ENCODE measurements around the gene TEX44. TPM values are rescaled to one million over a fixed set of nuclear protein-coding genes. Genes with fewer than 3 reads are reported as not detected.
"Not testable (repeated sequence)": the region's sequence is repeated elsewhere in the genome, so short reads cannot be mapped to it uniquely, and the experiment has no call there.

Gene TEX44
- total and polyA plus RNA-seq, 7 experiments from 2014 or later = not detected

- H3K36me3 Mint-ChIP-seq; H3K4me3 ChIP-seq (ENCODE audit: low read length); H3K4me3 Mint-ChIP-seq; H3K9me3 ChIP-seq (ENCODE audit: control insufficient read depth in 2 of 3, low read length in 3 of 3); H3K4me1 Mint-ChIP-seq; intact Hi-C loops (cut with micrococcal nuclease); POLR2A ChIA-PET; H3K27me3 ChIP-seq (ENCODE audit: control insufficient read depth in 2 of 2, insufficient read depth in 2 of 2, low read length in 2 of 2); ATAC-seq; H3K27ac Mint-ChIP-seq; H3K27ac ChIP-seq (ENCODE audit: low read depth, low read length); H3K36me3 ChIP-seq (ENCODE audit: control insufficient read depth in 2 of 3, insufficient read depth in 3 of 3, low read length in 3 of 3); H3K4me1 ChIP-seq (ENCODE audit: control insufficient read depth in 2 of 2, insufficient read depth in 2 of 2, low read length in 2 of 2); H3K9me3 Mint-ChIP-seq; DNase-seq: not testable (repeated sequence)
- CTCF ChIA-PET = interaction anchor here (1.0 kb wide), 1 partner anchor 15 kb away, joined by 3 read pairs; no protein-coding TSS in a partner anchor
- H3K27me3 Mint-ChIP-seq = peaks cover 0 to 12% (median 0%) of the 10 kb centered on the region in 5 donors
These were observed 21.7 kb upstream of the TEX44 start for GRCh38 chr2:231570915-231571314.

- H3K36me3 Mint-ChIP-seq = no peaks in the 10 kb centered on the region
- ChIA-PET CTCF (no interaction called here), POLR2A (no interaction called here)
- H3K4me3 Mint-ChIP-seq = no peak overlapping the region
- Histone ChIP-seq H3K4me3 (ENCODE audit: low read length) (no peak overlapping the region), H3K4me1 (ENCODE audit: control insufficient read depth in 2 of 2, insufficient read depth in 2 of 2, low read length in 2 of 2) (no peaks in the 10 kb centered on the region), H3K9me3 (ENCODE audit: control insufficient read depth in 2 of 3, low read length in 3 of 3) (no peaks in the 10 kb centered on the region), H3K36me3 (ENCODE audit: control insufficient read depth in 2 of 3, insufficient read depth in 3 of 3, low read length in 3 of 3) (no peaks in the 10 kb centered on the region), H3K27me3 (ENCODE audit: control insufficient read depth in 2 of 2, insufficient read depth in 2 of 2, low read length in 2 of 2) (no peaks in the 10 kb centered on the region), H3K27ac (ENCODE audit: low read depth, low read length) (no peak overlapping the region)
- H3K9me3 Mint-ChIP-seq = peaks cover 0 to 2% (median 0%) of the 10 kb centered on the region in 11 donors
- ATAC-seq = no peak
- H3K27me3 Mint-ChIP-seq = peaks cover 0 to 8% (median 0%) of the 10 kb centered on the region in 5 donors
- no peak for DNase-seq
- intact Hi-C loops (cut with micrococcal nuclease) = no loop called here
- H3K4me1 Mint-ChIP-seq = peaks cover 0 to 8% (median 0%) of the 10 kb centered on the region in 7 donors
- H3K27ac Mint-ChIP-seq = no peak overlapping the region
These were observed 20.9 kb upstream of the TEX44 start for GRCh38 chr2:231571661-231572191.

- ATAC-seq = no peak
- H3K36me3 Mint-ChIP-seq = no peaks in the 10 kb centered on the region
- Histone ChIP-seq H3K4me3 (ENCODE audit: low read length) (no peak overlapping the region), H3K9me3 (ENCODE audit: control insufficient read depth in 2 of 3, low read length in 3 of 3) (no peaks in the 10 kb centered on the region), H3K27ac (ENCODE audit: low read depth, low read length) (no peak overlapping the region), H3K4me1 (ENCODE audit: control insufficient read depth in 2 of 2, insufficient read depth in 2 of 2, low read length in 2 of 2) (no peaks in the 10 kb centered on the region), H3K36me3 (ENCODE audit: control insufficient read depth in 2 of 3, insufficient read depth in 3 of 3, low read length in 3 of 3) (no peaks in the 10 kb centered on the region), H3K27me3 (ENCODE audit: control insufficient read depth in 2 of 2, insufficient read depth in 2 of 2, low read length in 2 of 2) (no peaks in the 10 kb centered on the region)
- no peak overlapping the region for H3K27ac Mint-ChIP-seq
- H3K4me3 Mint-ChIP-seq = no peak overlapping the region
- peaks cover 0 to 4% (median 0%) of the 10 kb centered on the region in 5 donors for H3K27me3 Mint-ChIP-seq
- ChIA-PET POLR2A (no interaction called here), CTCF (no interaction called here)
- peaks cover 0 to 2% (median 0%) of the 10 kb centered on the region in 11 donors for H3K9me3 Mint-ChIP-seq
- intact Hi-C loops (cut with micrococcal nuclease) = no loop called here
- no peak for DNase-seq
- H3K4me1 Mint-ChIP-seq = peaks cover 0 to 8% (median 0%) of the 10 kb centered on the region in 7 donors
These were observed 19.6 kb upstream of the TEX44 start for GRCh38 chr2:231573096-231573495.

DNA sequence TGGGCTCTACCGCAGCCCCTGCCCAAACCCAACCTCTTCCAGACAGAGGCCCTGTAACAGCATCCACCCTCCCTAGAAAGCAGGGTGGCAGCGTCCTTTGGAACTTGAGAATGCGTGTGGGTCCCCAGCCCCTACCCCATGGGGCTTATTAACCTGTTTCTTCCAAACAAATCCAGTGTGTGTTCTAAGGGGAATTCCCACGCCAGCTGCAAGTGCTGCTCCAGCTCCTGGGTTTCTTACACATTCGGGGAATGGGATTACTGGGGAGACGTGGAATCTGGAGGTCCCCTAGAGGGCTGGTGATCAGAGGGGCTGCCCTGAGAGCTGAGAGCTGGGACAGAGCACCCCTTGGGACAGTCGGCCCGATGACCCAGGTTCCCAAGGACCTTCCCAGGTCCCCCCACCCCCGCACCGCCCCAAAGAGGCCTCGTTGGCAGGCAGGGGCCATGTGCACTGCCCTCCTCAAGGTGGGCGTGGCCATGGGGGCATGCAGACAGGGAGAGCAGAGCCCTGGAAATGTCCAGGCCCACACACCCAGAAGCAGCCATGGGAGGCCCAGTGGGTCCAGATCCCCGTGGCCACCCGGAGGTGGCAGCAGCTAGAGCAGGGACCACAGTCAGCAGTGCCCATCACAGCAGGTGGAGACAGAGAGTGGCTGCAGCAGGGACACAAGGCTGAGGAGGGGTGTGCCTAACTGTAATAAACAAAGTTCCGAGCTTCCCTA lies 18.8 kb upstream of the TEX44 start:
- Histone ChIP-seq H3K36me3 (ENCODE audit: control insufficient read depth in 2 of 3, insufficient read depth in 3 of 3, low read length in 3 of 3) (no peaks in the 10 kb centered on the region), H3K9me3 (ENCODE audit: control insufficient read depth in 2 of 3, low read length in 3 of 3) (no peaks in the 10 kb centered on the region), H3K27ac (ENCODE audit: low read depth, low read length) (no peak overlapping the region), H3K4me3 (ENCODE audit: low read length) (no peak overlapping the region), H3K27me3 (ENCODE audit: control insufficient read depth in 2 of 2, insufficient read depth in 2 of 2, low read length in 2 of 2) (no peaks in the 10 kb centered on the region), H3K4me1 (ENCODE audit: control insufficient read depth in 2 of 2, insufficient read depth in 2 of 2, low read length in 2 of 2) (no peaks in the 10 kb centered on the region)
- H3K9me3 Mint-ChIP-seq = peaks cover 0 to 5% (median 0%) of the 10 kb centered on the region in 11 donors
- H3K27ac Mint-ChIP-seq = no peak overlapping the region
- DNase-seq (no peak), ATAC-seq (no peak)
- peaks cover 0 to 4% (median 0%) of the 10 kb centered on the region in 5 donors for H3K27me3 Mint-ChIP-seq
- ChIA-PET POLR2A (no interaction called here), CTCF (no interaction called here)
- H3K36me3 Mint-ChIP-seq = no peaks in the 10 kb centered on the region
- peaks cover 0 to 5% (median 0%) of the 10 kb centered on the region in 7 donors for H3K4me1 Mint-ChIP-seq
- no peak overlapping the region for H3K4me3 Mint-ChIP-seq
- intact Hi-C loops (cut with micrococcal nuclease) = no loop called here

GRCh38 chr2:231575612-231576256 lies 16.9 kb upstream of the TEX44 start:
- H3K36me3 Mint-ChIP-seq = peaks cover 0 to 2% (median 0%) of the 10 kb centered on the region in 5 donors
- peaks cover 0 to 10% (median 2%) of the 10 kb centered on the region in 11 donors for H3K9me3 Mint-ChIP-seq
- ATAC-seq (no peak), DNase-seq (no peak)
- no peaks in the 10 kb centered on the region for H3K27me3 ChIP-seq (ENCODE audit: control insufficient read depth in 2 of 2, insufficient read depth in 2 of 2, low read length in 2 of 2)
- H3K27me3 Mint-ChIP-seq = peaks cover 0 to 6% (median 4%) of the 10 kb centered on the region in 5 donors
- peaks cover 0 to 8% (median 0%) of the 10 kb centered on the region in 7 donors for H3K4me1 Mint-ChIP-seq
- intact Hi-C loops (cut with micrococcal nuclease) = no loop called here
- no peaks in the 10 kb centered on the region for H3K4me1 ChIP-seq (ENCODE audit: control insufficient read depth in 2 of 2, insufficient read depth in 2 of 2, low read length in 2 of 2)
- ChIA-PET CTCF (no interaction called here), POLR2A (interaction anchor here (0.6 kb wide), 1 partner anchor 8 kb away, joined by 7 read pairs; no protein-coding TSS in a partner anchor)
- H3K4me3 Mint-ChIP-seq = no peak overlapping the region
- no peaks in the 10 kb centered on the region for H3K9me3 ChIP-seq (ENCODE audit: control insufficient read depth in 2 of 3, low read length in 3 of 3)
- no peak overlapping the region for H3K4me3 ChIP-seq (ENCODE audit: low read length)
- H3K27ac ChIP-seq (ENCODE audit: low read depth, low read length) = no peak overlapping the region
- H3K36me3 ChIP-seq (ENCODE audit: control insufficient read depth in 2 of 3, insufficient read depth in 3 of 3, low read length in 3 of 3) = no peaks in the 10 kb centered on the region
- no peak overlapping the region for H3K27ac Mint-ChIP-seq

GRCh38 chr2:231576465-231576864 lies 16.2 kb upstream of the TEX44 start:
- ChIA-PET POLR2A (no interaction called here), CTCF (no interaction called here)
- intact Hi-C loops (cut with micrococcal nuclease) = no loop called here
- no peaks in the 10 kb centered on the region for H3K36me3 ChIP-seq (ENCODE audit: control insufficient read depth in 2 of 3, insufficient read depth in 3 of 3, low read length in 3 of 3)
- H3K36me3 Mint-ChIP-seq = peaks cover 0 to 2% (median 0%) of the 10 kb centered on the region in 5 donors
- peaks cover 0 to 8% (median 0%) of the 10 kb centered on the region in 7 donors for H3K4me1 Mint-ChIP-seq
- no peaks in the 10 kb centered on the region for H3K4me1 ChIP-seq (ENCODE audit: control insufficient read depth in 2 of 2, insufficient read depth in 2 of 2, low read length in 2 of 2)
- no peak overlapping the region for H3K4me3 ChIP-seq (ENCODE audit: low read length)
- peaks cover 0 to 13% (median 4%) of the 10 kb centered on the region in 5 donors for H3K27me3 Mint-ChIP-seq
- H3K9me3 ChIP-seq (ENCODE audit: control insufficient read depth in 2 of 3, low read length in 3 of 3) = no peaks in the 10 kb centered on the region
- no peak for ATAC-seq
- H3K4me3 Mint-ChIP-seq = no peak overlapping the region
- peaks cover 0 to 10% (median 2%) of the 10 kb centered on the region in 11 donors for H3K9me3 Mint-ChIP-seq
- no peak for DNase-seq
- no peak overlapping the region for H3K27ac Mint-ChIP-seq
- no peaks in the 10 kb centered on the region for H3K27me3 ChIP-seq (ENCODE audit: control insufficient read depth in 2 of 2, insufficient read depth in 2 of 2, low read length in 2 of 2)
- no peak overlapping the region for H3K27ac ChIP-seq (ENCODE audit: low read depth, low read length)

All from naive thymus-derived CD4-positive, alpha-beta T cell (primary cell).